Stimulated activated CD4-positive, alpha-beta T cell treated with anti-CD3 and anti-CD28 coated beads, TNF-alpha, amount 100 ng/mL, for 48 hours (primary cell): ENCODE data around the gene PAX7.

ENCODE experiments used
- DNase-seq, 3 donors: peaks; one replicate each; pipeline ENCODE4 v3.0.0-alpha.2; 2020; ENCODE audit warnings: low read depth in 3 of 3

The PAX7 gene

GRCh38 chr1:18640228-18641004, 9.8 kb downstream of the PAX7 start:
- no peak for DNase-seq

DNA sequence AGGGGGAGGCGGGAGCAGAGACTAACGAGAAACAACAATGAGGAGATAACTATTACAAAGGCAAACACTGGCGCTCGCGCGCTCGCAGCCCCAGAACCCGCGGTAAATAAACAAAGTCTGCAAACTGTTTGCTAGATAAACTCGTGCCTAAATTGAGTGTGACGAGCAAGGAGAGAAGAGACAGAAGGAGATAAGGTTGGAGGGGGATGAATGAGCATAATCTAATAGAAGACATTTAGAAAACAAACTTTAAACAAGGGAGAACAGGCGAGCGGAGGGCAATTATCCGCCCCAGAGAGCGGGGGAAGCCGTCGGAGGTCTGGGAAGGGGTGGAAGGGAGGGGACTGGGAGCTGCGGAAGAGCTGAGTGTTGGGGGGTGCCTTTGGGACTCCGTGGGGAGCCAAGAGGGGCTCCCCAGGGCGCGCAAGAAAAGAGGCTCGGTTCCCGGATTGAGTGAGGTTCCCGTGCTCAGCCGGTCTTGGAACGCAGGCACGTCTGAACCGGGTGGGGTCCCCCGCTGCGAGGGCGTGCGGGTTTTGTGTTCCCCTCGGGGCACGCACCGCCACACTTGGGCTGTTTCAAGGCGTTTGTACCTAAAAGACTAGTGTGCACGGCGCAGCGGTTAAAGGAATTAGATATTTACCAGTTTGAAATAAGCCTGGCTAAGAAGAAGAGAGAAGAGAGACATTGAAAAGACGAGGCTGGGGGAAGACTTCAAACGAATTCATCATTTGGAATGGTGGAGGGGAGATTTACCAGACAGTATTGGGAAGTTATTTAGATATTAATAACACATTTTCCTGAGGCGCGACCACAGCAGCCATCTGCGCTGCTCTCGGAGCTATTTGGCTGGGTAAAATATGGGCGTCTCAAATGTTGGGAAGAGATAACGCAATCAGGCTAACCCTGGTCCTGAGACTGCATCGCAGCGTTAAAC, 10.6 kb downstream of the PAX7 start:
- DNase-seq: no peak

DNA sequence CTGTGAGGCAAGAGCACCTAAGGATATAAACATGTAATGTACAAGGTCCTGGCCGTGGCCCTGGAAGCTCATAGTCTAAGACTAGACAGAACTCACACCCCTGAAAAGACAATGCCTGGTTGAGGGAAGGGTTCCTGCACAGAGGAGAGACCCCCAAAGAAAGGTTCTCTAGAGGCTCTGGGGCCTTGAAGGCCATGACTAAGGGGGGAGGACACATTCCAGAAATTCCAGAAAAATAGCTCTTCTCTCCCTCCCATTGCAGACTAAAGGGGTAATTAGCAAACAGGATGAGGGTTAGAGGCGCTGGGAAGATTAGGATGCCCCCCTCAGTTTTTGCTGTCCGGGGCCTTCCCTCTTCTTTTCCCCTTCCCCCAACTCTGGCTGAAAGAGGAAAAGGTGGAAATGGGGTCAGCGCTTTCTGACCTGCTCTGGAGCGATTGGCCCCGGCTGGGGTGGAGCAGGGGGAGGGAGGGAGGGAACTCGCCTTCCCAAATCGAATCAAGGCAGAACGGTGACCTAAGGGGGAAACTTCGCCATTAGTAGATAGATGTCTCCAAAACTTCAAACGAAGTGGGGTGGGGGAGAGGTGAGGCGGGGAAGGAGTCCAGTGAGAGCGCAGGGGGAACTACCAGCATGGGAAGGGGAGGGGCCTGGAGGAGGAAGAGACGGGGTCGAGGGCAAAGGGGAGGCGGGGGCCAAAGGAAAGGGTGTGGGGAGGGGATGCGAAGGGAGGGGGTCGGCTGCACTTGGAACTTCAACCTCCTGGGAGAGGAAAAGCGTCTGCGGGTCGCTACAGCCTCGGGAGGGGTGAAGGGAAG, 11.8 kb downstream of the PAX7 start:
- DNase-seq: no peak

- no peak for DNase-seq
Observed at GRCh38 chr1:18643154-18644012, 12.7 kb downstream of the PAX7 start.

GRCh38 chr1:18644013-18644399, 13.4 kb downstream of the PAX7 start:
- DNase-seq: no peak

DNA sequence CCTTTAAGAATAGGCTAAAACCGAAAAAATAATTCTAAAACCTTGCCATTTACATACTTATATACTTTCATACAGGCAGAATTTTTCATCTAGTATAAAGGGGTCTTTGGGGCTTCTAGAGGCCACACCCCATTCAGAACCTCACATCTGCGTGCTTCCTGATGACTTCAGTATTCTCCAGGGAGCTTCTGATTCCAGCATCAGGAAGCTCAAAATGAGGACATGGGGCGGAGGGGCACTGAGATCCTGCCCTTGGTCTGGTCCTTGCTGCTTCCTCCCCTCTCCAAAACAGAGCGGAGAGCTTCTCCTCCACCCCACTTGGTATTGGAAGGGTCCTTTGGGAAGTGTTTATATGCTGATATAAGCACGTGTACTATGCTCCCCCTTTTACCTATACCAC, 13.8 kb downstream of the PAX7 start:
- DNase-seq: no peak

GRCh38 chr1:18644973-18645746, 14.5 kb downstream of the PAX7 start:
- DNase-seq: no peak

DNA sequence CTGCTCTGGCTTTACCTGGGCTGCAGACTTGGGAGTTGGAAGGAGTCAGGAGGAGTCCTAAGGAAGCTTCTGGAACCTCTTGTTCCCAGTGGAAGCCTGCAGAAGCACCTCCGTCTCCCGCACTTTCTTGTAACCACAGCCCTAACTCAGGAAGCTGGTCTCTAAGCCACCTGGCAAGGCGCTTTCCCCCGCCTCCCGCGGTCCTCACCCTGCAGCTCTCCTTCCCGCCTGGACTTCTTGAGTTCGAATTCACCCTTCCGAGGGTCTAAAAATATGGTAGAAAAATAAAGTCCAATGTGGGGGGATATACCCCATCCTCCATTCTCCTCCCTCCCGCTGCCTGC, 15.1 kb downstream of the PAX7 start:
- DNase-seq: no peak

DNA sequence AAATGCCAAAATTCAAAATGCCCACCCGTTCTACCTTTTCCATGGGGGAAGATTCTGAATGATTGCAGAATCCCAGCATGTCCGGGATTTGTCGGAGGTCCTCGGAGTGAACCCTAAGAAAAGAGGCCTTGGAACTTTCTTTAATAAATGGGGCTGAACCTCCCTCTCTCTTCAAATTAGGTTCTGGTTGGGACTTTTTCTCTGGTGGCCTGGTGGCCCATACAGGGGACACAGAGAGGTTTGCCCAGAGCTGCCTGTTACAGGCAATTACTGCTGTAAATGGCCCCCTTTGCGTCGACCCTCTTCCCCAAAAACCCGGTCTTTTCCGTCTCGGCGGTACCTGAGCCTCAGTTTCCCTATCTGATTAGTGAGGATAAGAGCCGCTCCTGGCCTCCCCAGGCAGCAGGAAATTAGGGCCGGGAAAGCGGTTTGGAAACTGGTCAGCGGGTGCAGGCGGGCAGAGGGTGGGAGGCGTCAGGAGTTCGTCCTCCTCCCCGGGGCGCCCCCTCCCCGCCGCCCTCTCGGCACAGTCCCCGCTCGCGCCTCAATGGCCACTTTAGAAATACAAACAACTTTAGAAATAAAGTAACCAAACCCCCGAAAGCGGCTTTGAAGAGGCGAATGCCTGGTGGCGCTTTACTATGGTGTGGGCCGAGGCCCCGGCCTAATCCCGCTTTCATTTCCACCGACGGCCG, 15.6 kb downstream of the PAX7 start:
- no peak for DNase-seq

DNA sequence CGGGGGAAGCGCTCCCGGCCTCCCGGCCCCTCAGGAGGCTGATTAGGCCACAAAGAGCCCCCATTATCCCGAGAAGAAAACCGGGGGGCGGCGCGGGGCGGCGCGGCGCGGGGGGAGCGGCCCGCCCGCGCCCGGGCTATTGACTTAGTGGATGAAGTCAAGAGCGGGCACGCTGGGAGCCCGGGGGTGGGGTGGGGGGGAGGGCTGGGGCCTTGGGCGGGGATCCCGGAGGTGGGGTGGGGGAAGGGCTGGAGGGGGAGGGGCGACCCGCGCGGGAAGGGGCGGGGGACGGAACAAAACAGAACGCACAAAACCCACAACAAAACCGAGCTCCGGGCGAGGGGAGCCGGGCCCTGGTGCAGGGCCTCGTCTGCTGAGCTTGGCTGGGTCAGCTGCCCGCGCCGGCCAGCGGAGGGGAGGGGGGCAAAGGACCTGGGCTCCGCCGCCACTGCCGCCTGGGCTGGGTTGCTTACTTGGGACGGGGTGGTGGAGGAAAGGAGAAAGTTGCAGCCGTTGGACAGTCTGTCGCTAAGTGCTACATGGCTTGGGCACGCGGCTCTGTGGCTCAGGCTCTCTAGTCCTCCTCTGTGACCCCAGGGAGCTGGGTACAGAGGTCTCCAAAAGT, 16.3 kb downstream of the PAX7 start:
- DNase-seq: no peak

- DNase-seq: no peak
Observed at GRCh38 chr1:18647681-18648214, 17.1 kb downstream of the PAX7 start.

- DNase-seq: no peak
Observed at GRCh38 chr1:18649693-18650370, 19.2 kb downstream of the PAX7 start.

DNA sequence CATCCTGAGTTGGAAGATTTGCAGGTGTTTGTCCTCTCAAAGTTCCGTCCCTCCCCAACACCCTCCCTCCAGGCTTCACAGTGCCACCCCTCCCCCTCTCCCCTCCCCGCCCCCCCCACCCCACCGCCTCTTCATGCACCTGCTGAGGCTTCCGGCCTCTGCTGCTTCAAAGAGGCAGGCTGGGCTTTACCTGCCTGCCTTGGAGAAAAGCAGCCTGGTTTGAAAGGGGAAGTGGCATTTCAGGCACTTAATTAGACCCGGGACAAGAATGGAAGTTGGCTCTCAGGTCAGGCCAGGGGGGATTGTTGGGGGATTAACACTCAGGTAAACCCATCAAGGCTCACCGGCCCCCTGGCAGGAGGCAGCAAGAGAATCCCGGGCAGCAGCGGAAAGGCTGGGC, 21.1 kb downstream of the PAX7 start:
- no peak for DNase-seq

DNA sequence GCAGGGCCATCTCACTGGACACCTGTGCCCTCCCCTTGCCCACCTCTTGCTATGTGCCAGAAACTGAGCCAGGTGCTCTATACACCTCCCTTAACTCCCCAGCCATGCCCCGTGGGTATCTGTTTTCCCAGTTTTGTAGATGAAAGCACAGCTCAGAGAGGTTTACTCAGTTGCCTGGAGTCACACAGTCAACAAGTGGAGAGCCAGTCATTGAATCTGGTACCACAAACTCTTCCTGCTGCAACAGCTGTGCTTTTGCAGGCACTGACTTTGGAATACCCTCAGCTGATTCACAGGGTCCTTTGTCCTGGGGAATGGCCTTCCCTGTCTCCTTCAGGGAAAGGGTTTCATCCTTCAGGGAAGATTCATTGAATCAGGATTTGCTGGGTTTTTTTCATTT, 22.1 kb downstream of the PAX7 start:
- DNase-seq: no peak

DNA sequence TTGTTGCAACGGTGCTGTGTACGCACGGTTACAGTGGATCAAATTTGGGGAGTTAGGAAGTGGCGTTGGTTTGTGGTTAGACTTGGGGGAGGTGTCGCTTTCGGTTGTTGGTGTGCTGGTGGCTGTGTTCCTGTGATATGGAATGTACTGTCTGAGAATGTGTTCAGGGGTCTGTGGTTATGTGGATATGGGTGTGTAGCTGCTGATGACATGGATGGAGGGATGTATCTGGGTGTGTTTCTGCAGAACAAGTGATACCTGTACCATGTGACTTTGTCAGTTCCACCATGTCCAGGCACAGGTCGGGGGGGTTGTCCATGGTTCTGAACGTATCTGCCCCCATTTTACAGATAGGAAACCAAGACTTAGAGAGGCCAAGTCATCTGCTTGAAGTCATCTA, 22.7 kb downstream of the PAX7 start:
- DNase-seq: no peak

DNA sequence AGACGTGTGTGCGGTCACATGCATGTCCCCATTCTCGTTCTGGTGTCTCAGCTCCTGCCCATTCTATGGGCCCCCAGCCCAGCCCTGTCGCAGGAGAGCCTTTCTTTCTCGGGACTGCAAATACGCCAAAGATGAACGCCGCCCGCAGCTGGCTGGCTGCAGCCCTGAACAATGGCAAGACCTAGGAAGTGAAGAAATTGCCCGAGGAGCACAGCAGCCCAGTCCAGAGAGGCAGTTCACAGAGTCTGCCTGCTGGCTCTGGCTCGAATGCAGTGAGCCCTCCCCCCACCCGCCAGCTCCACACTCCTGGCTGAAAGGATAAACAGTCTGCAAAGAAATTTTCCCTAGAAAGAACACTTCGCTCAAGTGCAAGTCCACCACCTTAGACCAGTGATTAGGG, 23.3 kb downstream of the PAX7 start:
- DNase-seq: no peak

DNA sequence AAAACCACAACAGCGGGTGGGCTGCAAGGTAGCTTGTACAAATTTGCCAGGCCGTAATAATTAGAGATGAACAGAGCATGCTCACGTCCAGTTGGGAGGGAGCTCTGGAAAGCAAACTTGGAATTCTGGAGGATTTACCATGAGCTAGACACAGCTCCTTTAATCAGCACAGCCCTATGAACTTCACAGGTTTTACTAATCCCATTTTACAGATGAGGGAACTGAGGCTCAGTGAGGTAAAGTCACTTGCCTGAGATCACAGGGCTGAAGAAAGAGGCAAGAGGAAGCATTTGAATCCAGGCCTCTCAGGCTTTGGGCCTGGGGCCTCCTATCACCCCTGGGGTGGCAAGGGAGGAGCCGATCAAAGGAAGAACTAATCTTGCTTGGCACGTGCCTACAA, 24.0 kb downstream of the PAX7 start:
- no peak for DNase-seq

DNA sequence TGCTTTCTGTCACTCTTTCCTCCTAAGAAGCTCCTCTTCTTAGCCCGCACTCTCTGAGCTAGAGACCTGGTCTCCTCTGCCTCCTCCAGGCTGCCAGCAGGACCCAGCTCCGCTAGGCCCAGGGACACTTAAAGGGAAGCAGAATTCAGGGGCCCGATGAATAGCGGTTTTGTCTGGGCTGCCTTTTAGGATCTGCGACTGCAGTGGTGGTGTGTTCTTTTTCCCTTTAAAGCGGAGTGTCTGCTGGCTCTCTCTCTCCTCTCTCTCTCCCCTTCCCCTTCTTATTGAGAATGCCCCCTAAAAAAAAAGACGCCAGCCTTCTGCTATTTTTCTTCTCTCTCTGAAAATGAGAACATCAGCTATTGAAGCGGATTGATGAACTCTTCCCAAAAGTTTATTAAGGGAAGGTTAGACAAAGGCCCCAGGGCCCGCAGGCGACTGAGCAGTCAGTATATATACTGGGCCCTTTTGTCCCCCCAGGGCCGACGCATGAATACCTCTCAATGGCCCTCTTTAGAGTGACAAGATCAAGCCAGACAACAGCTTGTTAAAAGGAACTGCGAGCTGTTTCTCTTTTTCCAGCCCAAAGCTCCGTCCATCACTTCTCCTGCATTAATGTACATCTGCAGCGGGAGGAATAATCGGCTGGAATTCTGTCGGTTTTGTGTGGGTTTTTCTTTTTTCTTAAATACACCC, 27.0 kb downstream of the PAX7 start:
- DNase-seq: no peak
